OCI-M2 (cell line): Measurements from ENCODE around the gene BNC2.

ENCODE experiments used
- DNase-seq: peaks from one replicate; lab custom pipeline; 2025; ENCODE audit not compliant: unreplicated experiment; lab: John Stamatoyannopoulos, UW

Gene BNC2

DNA sequence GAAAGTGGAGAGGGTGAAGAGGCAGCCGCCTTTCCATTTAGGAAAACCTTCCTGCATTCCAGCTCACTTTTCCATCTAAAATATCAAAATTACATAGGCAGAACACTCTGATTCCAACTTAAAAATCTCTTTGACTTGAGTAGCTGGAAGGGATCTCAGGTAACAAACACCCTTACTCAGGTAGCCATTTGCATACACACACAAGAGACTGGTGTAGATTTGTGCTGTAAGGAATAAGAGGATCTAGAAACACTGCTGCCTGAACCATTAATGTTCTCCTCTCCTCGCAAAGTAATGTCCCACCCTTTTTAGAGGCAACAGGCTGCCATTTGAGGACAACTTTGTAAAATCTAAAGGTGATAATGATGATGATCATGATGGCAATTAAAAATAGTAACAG lies 53.5 kb downstream of the BNC2 start:
- DNase-seq, result no peak

DNA sequence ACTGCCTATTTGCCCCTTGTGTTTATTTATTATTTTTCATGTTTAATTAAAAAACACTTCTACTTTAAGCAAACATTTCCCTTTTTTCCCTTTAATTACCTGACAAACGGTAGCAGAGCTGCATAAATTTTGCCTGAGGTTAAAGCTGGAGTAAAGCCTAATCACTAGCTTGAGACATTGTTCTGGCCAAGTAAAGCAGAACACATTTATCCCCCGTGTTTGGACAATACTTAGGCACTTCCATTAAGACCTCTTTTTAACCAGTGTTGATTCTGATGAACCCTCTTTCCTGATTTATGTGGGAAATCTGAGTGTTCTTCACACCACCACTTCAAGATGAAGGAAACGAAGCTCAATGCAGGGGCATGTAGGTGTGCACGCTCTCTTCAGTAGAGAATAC lies 54.5 kb downstream of the BNC2 start:
- DNase-seq, result no peak

DNA sequence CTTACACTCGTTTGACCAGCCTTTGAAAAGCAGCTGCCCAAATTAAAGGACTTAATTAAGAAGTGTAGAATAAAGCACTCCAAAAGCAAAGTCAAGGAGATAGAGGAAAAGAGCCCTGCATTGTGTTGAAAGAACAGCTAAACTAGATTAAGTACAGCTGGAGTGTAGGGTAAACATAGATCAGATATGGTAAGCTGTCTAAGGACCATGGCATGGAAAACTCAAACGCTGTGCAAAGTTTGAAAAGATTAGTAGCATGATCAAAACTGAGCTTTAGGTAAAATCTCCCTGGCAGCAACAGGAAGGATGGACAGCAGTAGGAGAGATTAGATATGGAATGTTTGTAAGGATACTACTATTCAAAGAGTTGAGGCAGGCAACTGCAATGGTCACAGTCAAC lies 55.4 kb downstream of the BNC2 start:
- no peak for DNase-seq

DNA sequence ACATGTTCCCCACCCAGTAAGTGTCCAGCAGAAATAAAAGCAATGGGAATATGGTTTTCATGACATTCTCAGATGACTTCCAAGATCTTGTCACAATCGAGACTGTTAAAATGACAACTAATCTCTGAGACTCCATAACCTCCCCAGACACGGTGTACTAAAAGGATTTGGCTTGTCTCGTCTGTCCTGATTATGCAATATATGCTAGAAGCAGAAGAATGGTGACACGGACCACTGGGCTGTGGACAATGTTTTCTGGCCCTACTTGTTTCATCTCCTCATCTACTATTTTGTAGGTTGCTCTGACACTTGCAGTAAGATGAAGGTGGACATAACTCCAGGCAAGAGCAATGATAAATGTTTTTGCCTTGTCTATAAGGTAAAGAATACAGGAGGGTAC lies 56.6 kb downstream of the BNC2 start:
- no peak for DNase-seq

DNA sequence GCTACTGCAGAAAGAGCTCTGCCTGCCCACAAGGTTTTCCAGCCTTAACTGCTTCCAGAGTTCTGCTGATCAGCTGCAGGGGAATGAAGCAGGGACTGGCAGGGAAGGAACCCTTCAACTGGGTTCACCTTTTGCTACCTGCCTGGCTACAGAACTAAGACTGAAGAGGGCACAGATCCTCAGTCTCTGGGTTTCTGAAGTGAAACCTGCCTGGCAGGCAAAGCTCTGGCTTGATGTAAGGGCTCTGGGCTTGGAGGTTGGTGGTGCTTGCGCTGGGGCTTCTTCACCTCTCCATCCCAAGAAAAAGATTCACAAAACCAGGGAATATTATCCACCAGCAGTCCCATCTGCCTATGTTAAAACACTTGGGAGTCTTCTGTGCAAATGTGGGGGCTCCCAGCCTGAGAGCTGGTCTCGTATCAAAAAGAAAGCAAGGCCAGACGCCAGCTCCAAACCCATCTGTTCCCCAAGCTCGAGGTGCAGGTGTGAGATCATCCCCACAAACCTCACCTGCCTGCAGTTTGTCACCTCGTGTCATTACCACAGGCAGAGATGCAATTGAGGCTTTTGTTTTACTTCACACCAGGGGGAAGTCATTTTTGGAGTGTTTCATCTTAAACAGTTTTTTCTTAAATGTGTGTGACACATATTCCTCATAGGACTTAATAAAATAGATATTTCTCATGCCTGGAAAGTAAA lies 58.3 kb downstream of the BNC2 start:
- DNase-seq, result no peak

DNA sequence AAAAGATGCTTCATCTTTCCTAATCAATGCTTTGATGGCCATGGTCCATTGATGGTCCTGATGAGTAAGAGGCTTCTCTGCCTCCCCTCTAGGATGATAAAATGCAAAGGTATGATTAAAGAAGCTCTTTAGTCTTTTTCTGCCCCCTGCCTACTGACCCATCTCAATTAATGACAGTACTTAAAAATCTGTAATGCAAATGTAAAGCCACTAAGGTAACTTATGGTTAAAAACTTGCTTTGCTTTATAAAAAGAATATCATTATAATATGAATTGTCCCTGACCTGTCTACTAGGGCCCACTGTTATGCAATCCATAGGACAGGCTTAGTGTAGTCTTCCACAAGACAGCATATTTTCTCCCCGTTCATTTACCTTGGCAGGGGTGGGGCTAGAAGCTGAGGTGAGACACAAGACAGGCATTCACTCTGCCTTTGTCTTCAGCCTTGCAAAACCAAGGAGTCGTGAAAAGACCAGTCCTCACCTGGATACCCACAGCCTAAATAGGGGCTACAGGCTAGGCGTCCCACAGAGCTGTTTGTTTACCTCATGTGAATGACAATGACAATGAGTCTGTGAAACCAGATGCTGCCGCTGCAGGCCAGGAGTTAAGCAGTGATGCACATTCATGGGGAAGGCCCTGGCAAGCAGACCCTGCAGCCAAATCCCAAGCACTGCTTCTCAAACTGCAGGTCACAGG lies 60.4 kb downstream of the BNC2 start:
- DNase-seq, result no peak

DNA sequence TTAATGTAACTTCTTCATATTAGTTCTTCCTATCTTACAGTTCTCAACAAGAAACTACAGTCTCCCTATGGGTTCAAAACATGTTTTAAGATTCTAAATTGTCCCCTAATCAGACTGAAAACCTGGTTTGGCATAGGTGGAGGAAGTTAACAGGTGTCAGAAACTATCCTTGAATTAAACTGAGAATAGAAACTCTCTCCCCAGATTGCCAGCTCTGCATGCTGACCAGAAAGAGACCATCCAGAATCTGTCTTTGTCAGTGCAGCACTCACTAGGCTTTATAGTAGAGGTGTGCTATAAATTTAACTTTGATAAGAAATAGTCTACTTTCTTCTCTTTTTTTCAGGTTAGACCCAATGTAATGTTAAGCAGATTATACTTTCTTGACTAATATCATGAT lies 63.8 kb downstream of the BNC2 start:
- no peak for DNase-seq

DNA sequence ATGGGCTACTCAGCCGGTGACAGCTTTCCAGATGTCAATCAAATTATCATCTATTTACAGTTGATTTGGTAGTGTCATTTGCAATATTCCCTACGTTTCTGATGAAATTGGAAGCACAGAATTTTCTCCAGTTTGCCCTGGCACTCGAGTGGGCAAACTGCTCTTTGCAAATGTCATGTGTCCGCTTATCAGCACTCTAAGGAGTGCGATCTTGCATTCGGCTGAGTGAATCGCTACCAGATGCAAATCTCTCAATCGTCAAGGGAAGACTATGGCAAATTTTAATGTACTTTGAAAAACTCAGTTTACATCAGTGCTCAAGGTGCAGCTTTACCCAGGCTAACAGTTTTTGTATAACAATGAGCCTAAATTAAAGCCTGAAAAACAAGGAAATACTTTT lies 66.8 kb downstream of the BNC2 start:
- no peak for DNase-seq

DNA sequence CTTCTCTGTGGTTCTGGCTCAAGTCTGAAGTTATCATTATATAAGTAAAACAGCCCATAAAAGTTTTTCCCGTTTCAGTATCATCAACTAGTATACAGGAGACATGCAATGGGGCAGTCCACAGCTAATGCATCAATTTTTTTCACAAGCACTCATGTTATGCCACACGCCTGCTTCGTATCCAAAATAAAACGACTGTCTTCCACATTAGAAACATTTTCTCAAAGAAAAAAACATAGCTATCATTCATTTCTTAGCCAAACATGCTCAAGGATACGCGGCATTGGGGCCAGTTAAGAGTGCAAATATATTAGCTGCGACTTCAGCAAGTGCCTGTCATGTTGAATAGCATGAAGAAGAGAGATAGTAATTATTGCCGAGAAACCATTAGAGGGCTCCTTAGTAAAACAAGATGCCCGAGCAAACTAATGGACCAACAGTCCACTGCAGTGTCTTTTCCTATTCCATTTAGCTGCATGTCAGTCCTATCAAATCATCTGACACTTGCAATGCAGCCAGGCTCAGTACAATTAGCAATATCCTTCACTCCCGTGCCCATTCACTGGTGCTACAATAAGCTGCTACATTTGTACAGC lies 68.5 kb downstream of the BNC2 start:
- DNase-seq, result no peak

DNA sequence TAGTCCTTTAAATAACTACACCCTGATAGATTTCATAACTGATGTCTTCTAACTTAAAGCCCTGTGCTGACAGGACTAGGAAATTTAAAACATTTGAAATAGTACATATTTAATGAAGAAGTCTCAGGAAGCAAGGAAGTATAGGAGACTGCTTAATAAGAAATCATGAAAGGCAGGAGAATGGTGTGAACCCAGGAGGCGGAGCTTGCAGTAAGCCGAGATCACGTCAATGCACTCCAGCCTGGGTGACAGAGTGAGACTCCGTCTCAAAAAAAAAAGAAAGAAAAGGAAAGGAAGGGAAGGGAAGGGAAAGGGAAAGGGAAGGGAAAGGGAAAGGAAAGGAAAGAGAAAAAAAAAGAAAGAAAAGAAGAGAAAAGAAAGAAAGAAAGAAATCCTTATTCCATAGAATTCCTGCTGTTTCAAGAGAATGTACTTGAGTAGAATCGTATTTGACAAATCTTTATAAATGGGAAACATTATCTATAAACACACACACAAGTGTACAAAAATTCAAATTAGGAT lies 74.1 kb downstream of the BNC2 start:
- DNase-seq, result no peak

DNA sequence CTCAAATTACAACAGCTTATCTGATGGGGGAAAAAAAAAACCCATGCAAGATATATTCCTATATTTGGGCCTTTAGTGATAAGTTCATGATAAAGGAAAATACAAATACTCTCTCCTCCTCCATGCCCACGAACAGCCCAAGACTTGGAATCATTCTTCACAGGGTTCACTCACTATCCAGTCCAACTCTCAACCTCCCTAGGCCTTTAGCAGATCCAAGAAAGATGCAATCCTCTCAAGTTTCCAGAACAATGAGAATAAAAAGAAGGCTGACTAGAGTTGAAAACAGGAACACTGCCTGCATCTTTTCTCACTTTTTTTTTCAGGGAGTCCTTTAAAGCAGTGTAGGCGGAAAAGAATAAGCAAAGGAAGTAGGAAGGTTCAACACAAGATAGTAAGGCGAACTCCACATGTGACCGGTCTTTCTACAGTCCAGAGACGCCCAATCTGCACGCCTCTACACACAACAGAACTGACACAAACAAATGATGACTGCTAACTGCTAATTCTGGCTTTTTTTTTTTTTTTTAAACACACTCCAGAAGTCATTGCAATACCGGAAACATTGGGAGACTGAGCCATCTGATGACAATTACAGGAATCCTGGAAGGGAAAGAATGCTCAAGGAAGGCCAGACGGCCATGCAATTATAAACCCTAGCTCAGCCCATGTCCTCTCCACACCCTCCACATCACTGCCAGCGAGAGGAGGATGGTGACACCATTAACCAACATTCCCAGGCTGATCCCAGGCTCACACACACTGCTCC lies 75.4 kb downstream of the BNC2 start:
- DNase-seq, result no peak

DNA sequence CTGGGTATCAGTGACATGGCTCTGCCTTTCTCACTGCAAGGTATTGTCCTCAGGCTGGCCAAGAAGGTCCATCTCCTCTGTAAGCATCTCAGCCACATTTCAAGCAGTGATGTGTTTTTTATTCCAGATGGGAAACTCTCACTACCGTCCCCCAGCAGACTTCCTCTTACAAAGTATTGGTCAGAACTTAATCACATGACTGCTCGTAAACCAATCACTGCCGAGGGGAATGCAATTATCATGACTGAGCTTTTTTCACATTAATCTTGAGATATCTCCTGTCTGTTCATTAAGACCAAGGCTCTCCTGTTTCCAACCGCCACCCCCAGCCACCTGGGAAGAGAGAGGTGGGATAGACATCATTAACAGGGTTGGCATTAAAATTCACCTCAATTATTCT lies 76.4 kb downstream of the BNC2 start:
- DNase-seq, result no peak

DNA sequence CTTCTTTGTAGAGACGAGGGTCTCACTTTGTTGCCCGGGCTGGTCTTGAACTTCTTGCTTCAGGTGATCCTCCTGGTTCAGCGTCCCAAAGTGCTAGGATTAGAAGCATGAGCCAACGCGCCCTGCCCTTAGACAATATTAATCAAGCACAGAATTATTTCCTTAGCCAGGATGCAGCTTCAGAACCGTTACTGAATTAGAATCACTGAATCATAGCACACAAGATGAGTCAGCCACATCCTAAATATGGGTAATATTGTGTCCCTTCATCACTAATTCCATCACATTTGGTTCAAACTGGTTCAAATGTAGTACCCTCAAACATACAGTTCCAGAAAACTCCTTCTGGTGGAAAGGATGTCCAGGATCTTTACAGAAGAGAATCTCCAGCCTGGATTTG lies 82.7 kb downstream of the BNC2 start:
- no peak for DNase-seq

DNA sequence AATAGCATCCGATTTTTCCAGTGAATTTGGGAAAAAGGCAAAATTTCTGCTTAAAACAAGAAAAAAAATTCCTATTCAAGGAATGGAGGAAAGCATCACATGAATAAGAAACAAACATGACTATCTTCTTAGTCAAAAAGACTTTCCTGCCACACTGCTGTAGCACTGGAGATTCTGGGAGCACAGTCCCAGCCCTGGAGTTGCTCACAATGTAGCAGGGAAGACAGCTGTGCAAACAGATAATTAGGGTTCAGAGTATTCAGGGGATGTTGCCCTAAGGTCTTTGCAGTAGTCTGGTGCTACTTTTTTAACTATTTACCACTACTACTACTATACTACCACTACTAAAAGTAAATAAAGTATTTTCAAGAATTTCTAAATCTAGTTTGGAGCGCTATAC lies 86.5 kb downstream of the BNC2 start:
- DNase-seq, result no peak

DNA sequence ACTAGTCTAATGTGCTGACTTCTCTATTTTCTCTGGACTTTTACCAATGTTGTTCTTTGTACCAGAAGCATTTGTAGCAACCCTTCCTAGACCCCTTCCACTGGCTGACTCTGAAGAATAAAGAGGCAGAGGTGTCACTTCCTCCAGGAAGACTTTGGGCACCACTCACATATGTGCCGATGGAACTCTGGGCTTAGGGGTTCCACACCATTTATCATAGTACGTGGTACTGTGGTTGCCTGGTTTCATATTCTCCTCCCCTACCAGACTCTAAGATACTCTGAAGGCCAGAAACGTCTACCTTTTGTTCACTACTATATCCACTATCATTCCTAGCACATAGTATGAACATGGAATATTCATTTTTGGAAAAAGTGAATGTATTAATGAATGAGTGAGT lies 88.0 kb downstream of the BNC2 start:
- no peak for DNase-seq

DNA sequence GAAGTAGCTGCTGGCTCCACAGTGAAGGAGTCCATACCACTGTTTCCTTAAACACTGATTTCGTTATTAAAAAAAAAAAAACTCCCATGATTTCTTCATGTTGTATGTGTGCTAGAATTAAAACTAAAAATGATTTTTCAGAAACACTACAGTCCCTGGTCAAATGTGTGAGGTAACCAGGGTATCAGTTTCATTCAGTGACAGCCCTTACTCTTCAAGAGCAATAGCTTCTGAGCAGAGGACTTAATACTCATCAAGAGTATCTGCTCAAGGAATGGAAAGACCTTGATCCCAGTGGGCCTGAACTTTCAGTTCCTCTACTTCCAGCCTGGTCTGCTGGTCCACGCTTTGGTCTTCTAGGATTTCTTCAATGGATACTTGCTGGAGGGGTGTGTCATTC lies 95.1 kb downstream of the BNC2 start:
- no peak for DNase-seq

DNA sequence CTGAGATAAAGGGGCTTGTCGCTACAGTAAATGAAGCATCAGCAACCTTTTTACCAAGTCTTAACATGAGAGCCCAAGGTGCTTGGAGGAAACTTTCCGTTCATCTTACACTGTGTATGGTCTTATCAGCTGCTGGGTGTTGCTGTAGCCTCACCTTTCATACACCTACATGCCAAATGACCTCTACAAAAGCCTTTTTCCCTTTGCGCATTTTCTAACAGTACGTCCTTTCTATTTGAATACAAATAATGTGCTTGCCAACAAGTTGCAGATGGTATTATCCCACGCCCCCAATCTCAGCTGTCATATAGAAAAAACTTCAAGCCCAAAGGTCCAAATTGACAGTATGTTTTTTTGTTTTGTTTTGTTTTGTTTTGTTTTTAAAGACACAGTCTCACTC lies 96.9 kb downstream of the BNC2 start:
- DNase-seq, result no peak

DNA sequence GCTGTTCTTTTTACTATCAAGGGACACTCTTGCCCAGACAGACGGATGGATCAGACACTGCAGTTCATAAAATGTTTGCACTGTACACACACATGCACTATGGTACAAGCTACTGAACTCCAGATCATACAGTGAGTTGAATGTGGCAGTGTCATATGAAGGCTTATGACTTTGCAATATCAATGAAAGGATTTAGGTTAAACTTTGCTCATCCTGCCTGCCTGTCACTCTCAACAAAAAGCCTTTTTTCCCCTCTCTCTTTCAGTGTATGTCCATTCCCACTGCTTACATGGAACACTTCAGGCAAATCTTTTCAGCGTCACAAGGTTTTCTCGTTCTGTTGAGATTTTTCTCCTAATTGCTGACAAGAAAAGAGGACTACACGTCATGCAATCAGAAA lies 97.4 kb downstream of the BNC2 start:
- no peak for DNase-seq

DNA sequence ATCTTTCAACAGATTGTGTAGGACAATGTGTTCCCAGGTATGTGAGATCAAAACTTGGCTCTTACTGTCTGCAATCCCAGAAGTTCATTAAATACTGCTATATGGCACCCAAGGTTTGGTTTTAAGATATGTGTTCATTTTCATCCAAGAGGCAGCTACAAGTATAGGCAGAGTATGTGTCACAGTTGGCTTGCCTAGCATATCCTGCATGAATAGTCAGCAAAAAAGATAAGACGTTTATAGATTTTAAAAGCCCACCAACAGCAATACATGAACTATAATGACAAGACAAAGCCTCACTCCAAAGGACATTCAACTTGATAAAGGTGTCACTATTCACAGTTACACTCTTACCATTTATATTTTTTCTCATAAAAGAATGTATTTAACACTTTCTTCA lies 99.1 kb downstream of the BNC2 start:
- DNase-seq, result no peak

DNA sequence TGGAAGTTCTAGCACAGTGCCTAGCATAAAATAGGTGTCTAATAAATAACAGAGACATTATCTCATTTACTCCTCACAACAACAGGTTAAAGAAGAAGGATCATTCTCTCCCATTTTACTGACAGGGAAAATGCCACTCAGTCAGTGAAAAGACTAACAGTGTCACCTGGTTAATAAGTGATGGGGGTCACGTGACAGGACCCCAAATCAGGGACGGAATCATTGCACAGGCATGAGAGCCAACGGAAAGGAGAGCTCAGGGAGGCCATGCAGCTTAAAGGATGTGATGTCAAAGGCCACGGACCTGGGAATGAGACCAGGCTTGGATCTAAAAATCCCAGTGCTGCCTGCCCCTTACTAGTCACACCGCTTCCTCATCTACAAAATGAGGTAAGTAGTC lies 101.2 kb downstream of the BNC2 start:
- no peak for DNase-seq

DNA sequence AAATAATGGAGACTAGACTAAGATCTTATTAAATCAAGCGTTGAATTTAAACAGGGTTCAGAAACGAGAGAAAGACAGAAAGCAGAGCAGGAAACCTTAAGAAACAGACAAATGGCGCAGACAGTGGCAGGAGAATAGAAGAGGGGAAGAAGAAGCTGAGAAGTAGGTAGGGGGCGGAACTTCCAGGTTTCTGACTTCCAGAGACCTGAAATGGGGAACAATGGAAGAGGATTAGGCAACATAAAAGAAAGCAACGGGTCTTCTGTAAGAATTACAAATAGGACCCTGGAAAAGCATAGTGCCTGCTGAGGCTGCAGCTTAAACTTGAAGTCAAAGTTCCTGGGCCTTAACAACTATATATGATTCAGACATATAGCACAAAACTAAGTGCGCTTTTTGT lies 101.7 kb downstream of the BNC2 start:
- DNase-seq, result no peak

DNA sequence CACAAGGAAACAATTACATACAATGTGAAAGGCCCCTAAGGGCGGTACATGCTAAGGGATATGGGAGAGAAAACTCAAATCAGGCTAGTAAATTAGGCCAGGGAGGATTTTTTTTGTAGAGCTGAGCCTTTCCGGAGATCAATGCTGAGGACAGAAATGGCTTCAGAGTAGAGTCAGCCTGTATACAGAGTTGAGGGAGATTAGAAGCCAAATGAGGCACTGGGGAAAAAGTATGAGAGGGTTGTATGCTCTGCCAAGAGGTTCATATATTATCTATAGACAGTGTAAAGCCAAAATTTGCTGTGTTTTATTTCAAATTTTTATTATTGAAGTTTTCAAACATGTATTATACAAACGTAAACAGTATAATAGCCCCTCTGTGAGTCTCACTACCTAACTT lies 103.1 kb downstream of the BNC2 start:
- no peak for DNase-seq
